ENCODE measurements around the gene EID1.

The EID1 gene

DNA sequence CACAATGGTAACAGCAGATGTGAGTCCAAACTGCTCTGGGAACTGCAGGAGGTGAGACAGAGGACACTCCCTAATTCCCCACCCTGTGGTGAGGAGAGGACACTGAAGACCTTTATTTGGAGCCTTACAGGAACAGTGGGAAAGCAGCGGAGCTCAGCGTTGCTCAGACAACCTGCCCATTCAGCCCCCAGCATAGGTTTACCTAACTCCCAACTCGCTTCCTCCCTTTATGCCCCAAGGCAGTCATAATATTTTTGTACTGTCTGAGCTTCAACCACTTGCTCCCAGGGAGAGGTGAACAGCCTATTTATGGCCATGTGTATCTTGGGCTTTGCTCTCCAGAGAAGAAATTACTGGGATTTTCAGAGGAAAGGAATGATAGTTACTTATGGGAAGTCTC lies 51.7 kb downstream of the EID1 start:
- no peak for TF ChIP-seq CTCF (conservative IDR thresholded peaks at IDR 0.05; ENCODE audit: control insufficient read depth, insufficient read depth, low read depth, low read length)
- no peak overlapping the region for H3K4me3 ChIP-seq (ENCODE audit: control insufficient read depth, low read depth, low read length)
- no peak for DNase-seq (ENCODE audit: low read depth)

Measured in fibroblast of mammary gland (primary cell).